ENCODE measurements around the gene MLST8.

The MLST8 gene

DNA sequence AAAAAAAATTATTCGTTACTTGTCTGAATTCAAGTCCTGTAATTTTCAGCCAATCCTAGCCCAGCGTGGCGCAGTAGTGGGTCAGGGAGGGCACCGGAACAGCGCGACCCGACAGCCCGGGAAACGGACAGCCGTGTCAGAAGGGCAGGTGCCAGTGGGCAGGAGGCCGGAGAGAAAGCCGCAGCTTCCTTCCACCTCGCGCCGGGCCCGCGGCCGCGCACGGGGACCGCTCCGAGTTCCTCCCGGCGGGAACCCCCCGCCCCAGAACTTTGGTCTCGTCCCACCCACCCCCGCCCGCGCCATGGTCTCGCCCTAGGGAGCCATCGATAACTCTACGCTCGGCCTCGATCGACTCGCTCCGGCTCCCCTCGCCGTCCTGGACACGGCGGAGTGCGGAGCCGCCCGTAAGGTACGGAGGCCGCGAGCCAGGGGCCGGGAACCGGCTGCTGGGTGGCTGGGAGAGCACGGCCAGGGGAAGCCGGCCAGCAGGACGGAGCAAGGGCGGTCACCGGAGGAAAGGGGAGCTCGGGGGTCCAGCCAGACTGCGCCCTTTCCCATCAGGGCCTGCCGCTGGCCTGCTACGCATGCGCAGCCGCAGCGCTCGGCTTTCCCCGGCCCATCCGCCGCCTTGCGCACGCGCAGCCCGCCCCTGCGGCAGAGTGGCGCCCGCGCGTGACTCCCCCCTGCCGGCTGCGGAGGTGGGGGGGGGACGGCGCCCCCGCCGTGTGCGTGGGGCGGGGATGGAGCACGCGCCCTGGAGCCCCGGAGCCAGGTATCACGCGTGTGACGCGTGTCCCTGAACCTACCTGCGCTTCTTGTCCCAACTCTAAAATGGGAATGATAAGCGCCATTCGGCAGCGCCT is at the start of gene MLST8 (continued):
- TF ChIP-seq ZFP37 (tag by site-specific recombination; IDR thresholded peaks at IDR 0.05), result no peak; the same call in 1 of the 2 replicates
- TF ChIP-seq, protein P1, sequence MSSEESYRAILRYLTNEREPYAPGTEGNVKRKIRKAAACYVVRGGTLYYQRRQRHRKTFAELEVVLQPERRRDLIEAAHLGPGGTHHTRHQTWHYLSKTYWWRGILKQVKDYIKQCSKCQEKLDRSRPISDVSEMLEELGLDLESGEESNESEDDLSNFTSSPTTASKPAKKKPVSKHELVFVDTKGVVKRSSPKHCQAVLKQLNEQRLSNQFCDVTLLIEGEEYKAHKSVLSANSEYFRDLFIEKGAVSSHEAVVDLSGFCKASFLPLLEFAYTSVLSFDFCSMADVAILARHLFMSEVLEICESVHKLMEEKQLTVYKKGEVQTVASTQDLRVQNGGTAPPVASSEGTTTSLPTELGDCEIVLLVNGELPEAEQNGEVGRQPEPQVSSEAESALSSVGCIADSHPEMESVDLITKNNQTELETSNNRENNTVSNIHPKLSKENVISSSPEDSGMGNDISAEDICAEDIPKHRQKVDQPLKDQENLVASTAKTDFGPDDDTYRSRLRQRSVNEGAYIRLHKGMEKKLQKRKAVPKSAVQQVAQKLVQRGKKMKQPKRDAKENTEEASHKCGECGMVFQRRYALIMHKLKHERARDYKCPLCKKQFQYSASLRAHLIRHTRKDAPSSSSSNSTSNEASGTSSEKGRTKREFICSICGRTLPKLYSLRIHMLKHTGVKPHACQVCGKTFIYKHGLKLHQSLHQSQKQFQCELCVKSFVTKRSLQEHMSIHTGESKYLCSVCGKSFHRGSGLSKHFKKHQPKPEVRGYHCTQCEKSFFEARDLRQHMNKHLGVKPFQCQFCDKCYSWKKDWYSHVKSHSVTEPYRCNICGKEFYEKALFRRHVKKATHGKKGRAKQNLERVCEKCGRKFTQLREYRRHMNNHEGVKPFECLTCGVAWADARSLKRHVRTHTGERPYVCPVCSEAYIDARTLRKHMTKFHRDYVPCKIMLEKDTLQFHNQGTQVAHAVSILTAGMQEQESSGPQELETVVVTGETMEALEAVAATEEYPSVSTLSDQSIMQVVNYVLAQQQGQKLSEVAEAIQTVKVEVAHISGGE (tag by site-specific recombination; conservative IDR thresholded peaks at IDR 0.05; ENCODE audit: low read depth), result peak; percentile 34; the same call in 1 of the 2 replicates
- TF ChIP-seq ZNF112 (tag by site-specific recombination; IDR thresholded peaks at IDR 0.05), result no peak
- TF ChIP-seq ZNF585B (tag by site-specific recombination; IDR thresholded peaks at IDR 0.05), result no peak
- TF ChIP-seq ZNF157 (tag by site-specific recombination; IDR thresholded peaks at IDR 0.05), result no peak
- no peak for TF ChIP-seq ZNF132 (tag by site-specific recombination; IDR thresholded peaks at IDR 0.05; ENCODE audit: borderline replicate concordance)
- TF ChIP-seq ZNF549 (tag by site-specific recombination; IDR thresholded peaks at IDR 0.05), result no peak
- no peak for TF ChIP-seq ZNF19 (tag by site-specific recombination; IDR thresholded peaks at IDR 0.05; ENCODE audit: low read depth)
- TF ChIP-seq ZFP3 (tag by site-specific recombination; IDR thresholded peaks at IDR 0.05; ENCODE audit: low read depth), result no peak
- TF ChIP-seq, protein P2, sequence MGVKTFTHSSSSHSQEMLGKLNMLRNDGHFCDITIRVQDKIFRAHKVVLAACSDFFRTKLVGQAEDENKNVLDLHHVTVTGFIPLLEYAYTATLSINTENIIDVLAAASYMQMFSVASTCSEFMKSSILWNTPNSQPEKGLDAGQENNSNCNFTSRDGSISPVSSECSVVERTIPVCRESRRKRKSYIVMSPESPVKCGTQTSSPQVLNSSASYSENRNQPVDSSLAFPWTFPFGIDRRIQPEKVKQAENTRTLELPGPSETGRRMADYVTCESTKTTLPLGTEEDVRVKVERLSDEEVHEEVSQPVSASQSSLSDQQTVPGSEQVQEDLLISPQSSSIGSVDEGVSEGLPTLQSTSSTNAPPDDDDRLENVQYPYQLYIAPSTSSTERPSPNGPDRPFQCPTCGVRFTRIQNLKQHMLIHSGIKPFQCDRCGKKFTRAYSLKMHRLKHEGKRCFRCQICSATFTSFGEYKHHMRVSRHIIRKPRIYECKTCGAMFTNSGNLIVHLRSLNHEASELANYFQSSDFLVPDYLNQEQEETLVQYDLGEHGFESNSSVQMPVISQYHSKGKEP (tag by site-specific recombination; IDR thresholded peaks at IDR 0.05), result no peak
- TF ChIP-seq ZSCAN23 (tag by site-specific recombination; IDR thresholded peaks at IDR 0.05), result 0 out of 2 replicates have a peak, but pooled peaks have one; percentile 50
- no peak for TF ChIP-seq ZNF707 (tag by site-specific recombination; IDR thresholded peaks at IDR 0.05)
- TF ChIP-seq KLF16 (tag by site-specific recombination; IDR thresholded peaks at IDR 0.05), result no peak; the same call in 1 of the 2 replicates
- peak; percentile 98 for TF ChIP-seq ZNF561 (tag by site-specific recombination; IDR thresholded peaks at IDR 0.05; ENCODE audit: borderline replicate concordance)
- no peak for TF ChIP-seq ZNF837 (tag by site-specific recombination; IDR thresholded peaks at IDR 0.05)
- peak; percentile 36; the same call in 1 of the 2 replicates for TF ChIP-seq SP2 (tag by site-specific recombination; IDR thresholded peaks at IDR 0.05)
- no peak for TF ChIP-seq PRDM1 (tag by site-specific recombination; IDR thresholded peaks at IDR 0.05)
- TF ChIP-seq KLF10 (tag by site-specific recombination; IDR thresholded peaks at IDR 0.05), result no peak
- no peak for TF ChIP-seq ZNF626 (tag by site-specific recombination; IDR thresholded peaks at IDR 0.05)
- no peak for TF ChIP-seq RBAK (tag by site-specific recombination; IDR thresholded peaks at IDR 0.05)
- no peak for TF ChIP-seq ZNF223 (tag by site-specific recombination; IDR thresholded peaks at IDR 0.05)
- TF ChIP-seq, protein P3, sequence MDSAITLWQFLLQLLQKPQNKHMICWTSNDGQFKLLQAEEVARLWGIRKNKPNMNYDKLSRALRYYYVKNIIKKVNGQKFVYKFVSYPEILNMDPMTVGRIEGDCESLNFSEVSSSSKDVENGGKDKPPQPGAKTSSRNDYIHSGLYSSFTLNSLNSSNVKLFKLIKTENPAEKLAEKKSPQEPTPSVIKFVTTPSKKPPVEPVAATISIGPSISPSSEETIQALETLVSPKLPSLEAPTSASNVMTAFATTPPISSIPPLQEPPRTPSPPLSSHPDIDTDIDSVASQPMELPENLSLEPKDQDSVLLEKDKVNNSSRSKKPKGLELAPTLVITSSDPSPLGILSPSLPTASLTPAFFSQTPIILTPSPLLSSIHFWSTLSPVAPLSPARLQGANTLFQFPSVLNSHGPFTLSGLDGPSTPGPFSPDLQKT (IDR thresholded peaks at IDR 0.05; ENCODE audit: borderline replicate concordance, low read depth, low read length), result no peak
- no peak; the same call in 1 of the 2 replicates for TF ChIP-seq TRIM28 (IDR thresholded peaks at IDR 0.05; ENCODE audit: borderline replicate concordance, low read length)
- TF ChIP-seq, protein P4, sequence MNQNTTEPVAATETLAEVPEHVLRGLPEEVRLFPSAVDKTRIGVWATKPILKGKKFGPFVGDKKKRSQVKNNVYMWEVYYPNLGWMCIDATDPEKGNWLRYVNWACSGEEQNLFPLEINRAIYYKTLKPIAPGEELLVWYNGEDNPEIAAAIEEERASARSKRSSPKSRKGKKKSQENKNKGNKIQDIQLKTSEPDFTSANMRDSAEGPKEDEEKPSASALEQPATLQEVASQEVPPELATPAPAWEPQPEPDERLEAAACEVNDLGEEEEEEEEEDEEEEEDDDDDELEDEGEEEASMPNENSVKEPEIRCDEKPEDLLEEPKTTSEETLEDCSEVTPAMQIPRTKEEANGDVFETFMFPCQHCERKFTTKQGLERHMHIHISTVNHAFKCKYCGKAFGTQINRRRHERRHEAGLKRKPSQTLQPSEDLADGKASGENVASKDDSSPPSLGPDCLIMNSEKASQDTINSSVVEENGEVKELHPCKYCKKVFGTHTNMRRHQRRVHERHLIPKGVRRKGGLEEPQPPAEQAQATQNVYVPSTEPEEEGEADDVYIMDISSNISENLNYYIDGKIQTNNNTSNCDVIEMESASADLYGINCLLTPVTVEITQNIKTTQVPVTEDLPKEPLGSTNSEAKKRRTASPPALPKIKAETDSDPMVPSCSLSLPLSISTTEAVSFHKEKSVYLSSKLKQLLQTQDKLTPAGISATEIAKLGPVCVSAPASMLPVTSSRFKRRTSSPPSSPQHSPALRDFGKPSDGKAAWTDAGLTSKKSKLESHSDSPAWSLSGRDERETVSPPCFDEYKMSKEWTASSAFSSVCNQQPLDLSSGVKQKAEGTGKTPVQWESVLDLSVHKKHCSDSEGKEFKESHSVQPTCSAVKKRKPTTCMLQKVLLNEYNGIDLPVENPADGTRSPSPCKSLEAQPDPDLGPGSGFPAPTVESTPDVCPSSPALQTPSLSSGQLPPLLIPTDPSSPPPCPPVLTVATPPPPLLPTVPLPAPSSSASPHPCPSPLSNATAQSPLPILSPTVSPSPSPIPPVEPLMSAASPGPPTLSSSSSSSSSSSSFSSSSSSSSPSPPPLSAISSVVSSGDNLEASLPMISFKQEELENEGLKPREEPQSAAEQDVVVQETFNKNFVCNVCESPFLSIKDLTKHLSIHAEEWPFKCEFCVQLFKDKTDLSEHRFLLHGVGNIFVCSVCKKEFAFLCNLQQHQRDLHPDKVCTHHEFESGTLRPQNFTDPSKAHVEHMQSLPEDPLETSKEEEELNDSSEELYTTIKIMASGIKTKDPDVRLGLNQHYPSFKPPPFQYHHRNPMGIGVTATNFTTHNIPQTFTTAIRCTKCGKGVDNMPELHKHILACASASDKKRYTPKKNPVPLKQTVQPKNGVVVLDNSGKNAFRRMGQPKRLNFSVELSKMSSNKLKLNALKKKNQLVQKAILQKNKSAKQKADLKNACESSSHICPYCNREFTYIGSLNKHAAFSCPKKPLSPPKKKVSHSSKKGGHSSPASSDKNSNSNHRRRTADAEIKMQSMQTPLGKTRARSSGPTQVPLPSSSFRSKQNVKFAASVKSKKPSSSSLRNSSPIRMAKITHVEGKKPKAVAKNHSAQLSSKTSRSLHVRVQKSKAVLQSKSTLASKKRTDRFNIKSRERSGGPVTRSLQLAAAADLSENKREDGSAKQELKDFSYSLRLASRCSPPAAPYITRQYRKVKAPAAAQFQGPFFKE (tag by site-specific recombination; IDR thresholded peaks at IDR 0.05; ENCODE audit: borderline replicate concordance), result no peak
- TF ChIP-seq ZNF785 (tag by site-specific recombination; IDR thresholded peaks at IDR 0.05), result no peak
- no peak for TF ChIP-seq GFI1B (tag by site-specific recombination; IDR thresholded peaks at IDR 0.05)
- peak; percentile 27; the same call in 1 of the 2 replicates for TF ChIP-seq ZNF391 (tag by site-specific recombination; IDR thresholded peaks at IDR 0.05; ENCODE audit: borderline replicate concordance, low read depth)
- no peak; the same call in 1 of the 2 replicates for TF ChIP-seq SALL2 (tag by site-specific recombination; IDR thresholded peaks at IDR 0.05; ENCODE audit: borderline replicate concordance)

Data from HEK293 (cell line).